Measurements from ENCODE around the gene IDH3A.

Gene IDH3A

DNA sequence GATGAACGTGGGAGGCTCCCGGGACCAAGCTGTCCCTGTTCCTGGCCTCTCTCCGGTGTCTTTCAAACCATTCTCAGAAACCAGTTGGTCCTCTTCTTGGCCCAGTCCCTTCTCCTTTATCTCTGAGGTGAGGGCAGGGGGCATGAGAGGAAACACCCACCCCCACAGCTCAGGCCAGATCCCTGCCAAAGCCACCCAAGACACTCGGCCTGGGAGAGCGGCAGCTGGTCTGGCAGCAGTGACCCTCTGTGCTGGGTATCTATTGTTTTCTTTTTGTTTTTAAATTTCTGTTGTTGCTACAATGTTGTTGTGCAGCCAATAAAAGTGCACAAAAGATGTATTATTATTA, 57.9 kb downstream of the IDH3A start:
- no peak overlapping the region for H3K4me2 ChIP-seq (ENCODE audit: low read length)
- no peak overlapping the region for H2AK5ac ChIP-seq (ENCODE audit: low read length)
- no peak overlapping the region for H3K4ac ChIP-seq (ENCODE audit: low read depth, low read length)
- WGBS (ENCODE audit: extremely low coverage, insufficient coverage, low lambda C conversion rate) = no CpG with 5 or more reads among the region's 5 CpGs
- H2BK15ac ChIP-seq (replicated peaks; ENCODE audit: low read depth) = no peak overlapping the region
- H2BK120ac ChIP-seq (ENCODE audit: low read depth, low read length) = no peak overlapping the region
- no peak overlapping the region for H3K23ac ChIP-seq (ENCODE audit: low read length)
- H2BK5ac ChIP-seq (ENCODE audit: low read length) = no peak overlapping the region
- H3K18ac ChIP-seq (ENCODE audit: low read length) = no peak overlapping the region
- no peak overlapping the region for H4K5ac ChIP-seq (ENCODE audit: low read length)
- no peaks in the 10 kb centered on the region for H3K79me1 ChIP-seq (ENCODE audit: low read length)
- H4K8ac ChIP-seq (ENCODE audit: low read depth, low read length) = no peak overlapping the region
- no peaks in the 10 kb centered on the region for H3K79me2 ChIP-seq (ENCODE audit: control insufficient read depth, insufficient read depth, low read length)
- H3K36me3 ChIP-seq (ENCODE audit: control insufficient read depth, insufficient read depth, low read length) = no peaks in the 10 kb centered on the region
- H3K27ac ChIP-seq (ENCODE audit: low read depth, low read length) = no peak overlapping the region
- no peak overlapping the region for H3K4me3 ChIP-seq (ENCODE audit: low read length)
- no peaks in the 10 kb centered on the region for H3K27me3 ChIP-seq (ENCODE audit: insufficient read depth, low read length, poor library complexity)
- H3K4me1 ChIP-seq (ENCODE audit: control insufficient read depth, low read depth, low read length) = no peaks in the 10 kb centered on the region
- no peak overlapping the region for H3K9ac ChIP-seq (ENCODE audit: low read length)
- no peak overlapping the region for H3K56ac ChIP-seq (ENCODE audit: low read length)
- no peak for DNase-seq

- Histone ChIP-seq H3K56ac (ENCODE audit: low read length) (no peak overlapping the region), H3K27me3 (ENCODE audit: insufficient read depth, low read length, poor library complexity) (no peaks in the 10 kb centered on the region), H4K5ac (ENCODE audit: low read length) (no peak overlapping the region), H3K79me2 (ENCODE audit: control insufficient read depth, insufficient read depth, low read length) (no peaks in the 10 kb centered on the region), H3K9ac (ENCODE audit: low read length) (no peak overlapping the region), H3K4ac (ENCODE audit: low read depth, low read length) (no peak overlapping the region), H3K27ac (ENCODE audit: low read depth, low read length) (no peak overlapping the region), H3K4me2 (ENCODE audit: low read length) (no peak overlapping the region), H3K4me1 (ENCODE audit: control insufficient read depth, low read depth, low read length) (no peaks in the 10 kb centered on the region), H2BK5ac (ENCODE audit: low read length) (no peak overlapping the region), H3K4me3 (ENCODE audit: low read length) (no peak overlapping the region), H2BK15ac (replicated peaks; ENCODE audit: low read depth) (no peak overlapping the region), H3K36me3 (ENCODE audit: control insufficient read depth, insufficient read depth, low read length) (no peaks in the 10 kb centered on the region), H3K23ac (ENCODE audit: low read length) (no peak overlapping the region), H2BK120ac (ENCODE audit: low read depth, low read length) (no peak overlapping the region), H4K8ac (ENCODE audit: low read depth, low read length) (no peak overlapping the region), H2AK5ac (ENCODE audit: low read length) (no peak overlapping the region), H3K79me1 (ENCODE audit: low read length) (no peaks in the 10 kb centered on the region), H3K18ac (ENCODE audit: low read length) (no peak overlapping the region)
- no CpG with 5 or more reads among the region's 8 CpGs for WGBS (ENCODE audit: extremely low coverage, insufficient coverage, low lambda C conversion rate)
- no peak for DNase-seq
These were observed 58.6 kb downstream of the IDH3A start for GRCh38 chr15:78207641-78208340.

GRCh38 chr15:78208341-78208844, 59.2 kb downstream of the IDH3A start:
- Histone ChIP-seq H3K23ac (ENCODE audit: low read length) (no peak overlapping the region), H3K79me2 (ENCODE audit: control insufficient read depth, insufficient read depth, low read length) (no peaks in the 10 kb centered on the region)

GRCh38 chr15:78208887-78209645, 59.9 kb downstream of the IDH3A start:
- no peak overlapping the region for H2BK5ac ChIP-seq (ENCODE audit: low read length)
- no peak overlapping the region for H3K23ac ChIP-seq (ENCODE audit: low read length)
- H3K4ac ChIP-seq (ENCODE audit: low read depth, low read length) = no peak overlapping the region
- H3K18ac ChIP-seq (ENCODE audit: low read length) = no peak overlapping the region
- H2BK120ac ChIP-seq (ENCODE audit: low read depth, low read length) = no peak overlapping the region
- H3K4me2 ChIP-seq (ENCODE audit: low read length) = no peak overlapping the region
- H2AK5ac ChIP-seq (ENCODE audit: low read length) = no peak overlapping the region
- H4K5ac ChIP-seq (ENCODE audit: low read length) = no peak overlapping the region
- no peak for DNase-seq
- no peak overlapping the region for H3K56ac ChIP-seq (ENCODE audit: low read length)
- H3K4me3 ChIP-seq (ENCODE audit: low read length) = no peak overlapping the region
- no peaks in the 10 kb centered on the region for H3K79me1 ChIP-seq (ENCODE audit: low read length)
- no peaks in the 10 kb centered on the region for H3K79me2 ChIP-seq (ENCODE audit: control insufficient read depth, insufficient read depth, low read length)
- no peaks in the 10 kb centered on the region for H3K27me3 ChIP-seq (ENCODE audit: insufficient read depth, low read length, poor library complexity)
- H3K27ac ChIP-seq (ENCODE audit: low read depth, low read length) = no peak overlapping the region
- H2BK15ac ChIP-seq (replicated peaks; ENCODE audit: low read depth) = no peak overlapping the region
- WGBS (ENCODE audit: extremely low coverage, insufficient coverage, low lambda C conversion rate) = no CpG with 5 or more reads among the region's 20 CpGs
- H4K8ac ChIP-seq (ENCODE audit: low read depth, low read length) = no peak overlapping the region
- no peak overlapping the region for H3K9ac ChIP-seq (ENCODE audit: low read length)
- no peaks in the 10 kb centered on the region for H3K4me1 ChIP-seq (ENCODE audit: control insufficient read depth, low read depth, low read length)
- H3K36me3 ChIP-seq (ENCODE audit: control insufficient read depth, insufficient read depth, low read length) = no peaks in the 10 kb centered on the region

More at GRCh38 chr15:78208341-78208844, 59.2 kb downstream of the IDH3A start:
- H3K18ac ChIP-seq (ENCODE audit: low read length) = no peak overlapping the region
- H3K27ac ChIP-seq (ENCODE audit: low read depth, low read length) = no peak overlapping the region
- no peaks in the 10 kb centered on the region for H3K79me1 ChIP-seq (ENCODE audit: low read length)
- H4K8ac ChIP-seq (ENCODE audit: low read depth, low read length) = no peak overlapping the region
- no peak overlapping the region for H2BK15ac ChIP-seq (replicated peaks; ENCODE audit: low read depth)
- H4K5ac ChIP-seq (ENCODE audit: low read length) = no peak overlapping the region
- no peak overlapping the region for H3K9ac ChIP-seq (ENCODE audit: low read length)
- no peaks in the 10 kb centered on the region for H3K36me3 ChIP-seq (ENCODE audit: control insufficient read depth, insufficient read depth, low read length)
- H2BK120ac ChIP-seq (ENCODE audit: low read depth, low read length) = no peak overlapping the region
- H3K4me3 ChIP-seq (ENCODE audit: low read length) = no peak overlapping the region
- no peak overlapping the region for H3K4me2 ChIP-seq (ENCODE audit: low read length)
- no peak overlapping the region for H2BK5ac ChIP-seq (ENCODE audit: low read length)
- no peak overlapping the region for H3K4ac ChIP-seq (ENCODE audit: low read depth, low read length)
- H2AK5ac ChIP-seq (ENCODE audit: low read length) = no peak overlapping the region
- no CpG with 5 or more reads among the region's 8 CpGs for WGBS (ENCODE audit: extremely low coverage, insufficient coverage, low lambda C conversion rate)
- DNase-seq = no peak
- H3K56ac ChIP-seq (ENCODE audit: low read length) = no peak overlapping the region
- H3K27me3 ChIP-seq (ENCODE audit: insufficient read depth, low read length, poor library complexity) = no peaks in the 10 kb centered on the region
- no peaks in the 10 kb centered on the region for H3K4me1 ChIP-seq (ENCODE audit: control insufficient read depth, low read depth, low read length)

GRCh38 chr15:78209646-78210348, 60.6 kb downstream of the IDH3A start:
- no peak overlapping the region for H2BK120ac ChIP-seq (ENCODE audit: low read depth, low read length)
- no peaks in the 10 kb centered on the region for H3K4me1 ChIP-seq (ENCODE audit: control insufficient read depth, low read depth, low read length)
- no peak overlapping the region for H3K4me3 ChIP-seq (ENCODE audit: low read length)
- no peak overlapping the region for H3K4ac ChIP-seq (ENCODE audit: low read depth, low read length)
- H3K4me2 ChIP-seq (ENCODE audit: low read length) = no peak overlapping the region
- no peaks in the 10 kb centered on the region for H3K36me3 ChIP-seq (ENCODE audit: control insufficient read depth, insufficient read depth, low read length)
- no peak for DNase-seq
- no peak overlapping the region for H2AK5ac ChIP-seq (ENCODE audit: low read length)
- no CpG with 5 or more reads among the region's 9 CpGs for WGBS (ENCODE audit: extremely low coverage, insufficient coverage, low lambda C conversion rate)
- H3K23ac ChIP-seq (ENCODE audit: low read length) = no peak overlapping the region
- no peak overlapping the region for H3K27ac ChIP-seq (ENCODE audit: low read depth, low read length)
- H3K27me3 ChIP-seq (ENCODE audit: insufficient read depth, low read length, poor library complexity) = no peaks in the 10 kb centered on the region
- H2BK15ac ChIP-seq (replicated peaks; ENCODE audit: low read depth) = no peak overlapping the region
- H3K56ac ChIP-seq (ENCODE audit: low read length) = no peak overlapping the region
- no peak overlapping the region for H4K8ac ChIP-seq (ENCODE audit: low read depth, low read length)
- H3K79me2 ChIP-seq (ENCODE audit: control insufficient read depth, insufficient read depth, low read length) = no peaks in the 10 kb centered on the region
- H3K79me1 ChIP-seq (ENCODE audit: low read length) = no peaks in the 10 kb centered on the region
- no peak overlapping the region for H3K9ac ChIP-seq (ENCODE audit: low read length)
- no peak overlapping the region for H4K5ac ChIP-seq (ENCODE audit: low read length)
- H2BK5ac ChIP-seq (ENCODE audit: low read length) = no peak overlapping the region
- no peak overlapping the region for H3K18ac ChIP-seq (ENCODE audit: low read length)

Measured in mesendoderm (in vitro differentiated cells).